ENCODE measurements around the gene CXCL11. TPM values are rescaled to one million over a fixed set of nuclear protein-coding genes. Genes with fewer than 3 reads are reported as not detected.

CXCL11 gene
- not detected for polyA plus RNA-seq (2012; ENCODE audit: low read depth, missing spikeins)

GRCh38 chr4:76035799-76036380 lies at the start of gene CXCL11:
Gene CXCL11, minus strand, starts transcription at chr4:76036070. Its CDS starts 83 bp downstream, at chr4:76035987.
- FAIRE-seq (no peak), DNase-seq (ENCODE audit: insufficient read length, low spot score) (no peak)
- TF ChIP-seq POLR2AphosphoS5 (IDR thresholded peaks at IDR 0.05; ENCODE audit: low read depth, low read length) (no peak), SPI1 (IDR thresholded peaks at IDR 0.05; ENCODE audit: low read depth, low read length) (no peak), POU2F2 (IDR thresholded peaks at IDR 0.05; ENCODE audit: low read depth, low read length) (no peak), TAF1 (IDR thresholded peaks at IDR 0.05; ENCODE audit: low read depth, low read length) (no peak), PAX5 (IDR thresholded peaks at IDR 0.05; ENCODE audit: insufficient read depth, low read length, severe bottlenecking) (no peak), POLR2A (IDR thresholded peaks at IDR 0.05; ENCODE audit: low read depth, low read length) (no peak)

GRCh38 chr4:76084542-76084941 lies 48.7 kb upstream of the CXCL11 start:
- DNase-seq (ENCODE audit: insufficient read length, low spot score) = no peak
- FAIRE-seq = peak; percentile 41
- TF ChIP-seq SPI1 (IDR thresholded peaks at IDR 0.05; ENCODE audit: low read depth, low read length) (no peak), POLR2AphosphoS5 (IDR thresholded peaks at IDR 0.05; ENCODE audit: low read depth, low read length) (no peak), POU2F2 (IDR thresholded peaks at IDR 0.05; ENCODE audit: low read depth, low read length) (no peak), TAF1 (IDR thresholded peaks at IDR 0.05; ENCODE audit: low read depth, low read length) (no peak), PAX5 (IDR thresholded peaks at IDR 0.05; ENCODE audit: insufficient read depth, low read length, severe bottlenecking) (no peak), POLR2A (IDR thresholded peaks at IDR 0.05; ENCODE audit: low read depth, low read length) (no peak)

GRCh38 chr4:76083386-76083988 lies 47.6 kb upstream of the CXCL11 start:
- DNase-seq (ENCODE audit: insufficient read length, low spot score) = no peak
- TF ChIP-seq TAF1 (IDR thresholded peaks at IDR 0.05; ENCODE audit: low read depth, low read length) (no peak), POLR2A (IDR thresholded peaks at IDR 0.05; ENCODE audit: low read depth, low read length) (no peak), SPI1 (IDR thresholded peaks at IDR 0.05; ENCODE audit: low read depth, low read length) (no peak), POU2F2 (IDR thresholded peaks at IDR 0.05; ENCODE audit: low read depth, low read length) (no peak), PAX5 (IDR thresholded peaks at IDR 0.05; ENCODE audit: insufficient read depth, low read length, severe bottlenecking) (no peak)
- FAIRE-seq = no peak

- TF ChIP-seq POLR2A (IDR thresholded peaks at IDR 0.05; ENCODE audit: low read depth, low read length) (no peak), POLR2AphosphoS5 (IDR thresholded peaks at IDR 0.05; ENCODE audit: low read depth, low read length) (no peak), POU2F2 (IDR thresholded peaks at IDR 0.05; ENCODE audit: low read depth, low read length) (no peak), SPI1 (IDR thresholded peaks at IDR 0.05; ENCODE audit: low read depth, low read length) (no peak), PAX5 (IDR thresholded peaks at IDR 0.05; ENCODE audit: insufficient read depth, low read length, severe bottlenecking) (no peak)
- FAIRE-seq (no peak), DNase-seq (ENCODE audit: insufficient read length, low spot score) (no peak)
These were observed 42.3 kb upstream of the CXCL11 start for GRCh38 chr4:76078033-76078613.

GRCh38 chr4:76074993-76075600 lies 39.2 kb upstream of the CXCL11 start:
- no peak for FAIRE-seq
- TF ChIP-seq POLR2A (IDR thresholded peaks at IDR 0.05; ENCODE audit: low read depth, low read length) (no peak), POU2F2 (IDR thresholded peaks at IDR 0.05; ENCODE audit: low read depth, low read length) (no peak), POLR2AphosphoS5 (IDR thresholded peaks at IDR 0.05; ENCODE audit: low read depth, low read length) (no peak), PAX5 (IDR thresholded peaks at IDR 0.05; ENCODE audit: insufficient read depth, low read length, severe bottlenecking) (no peak), TAF1 (IDR thresholded peaks at IDR 0.05; ENCODE audit: low read depth, low read length) (no peak), SPI1 (IDR thresholded peaks at IDR 0.05; ENCODE audit: low read depth, low read length) (no peak)
- no peak for DNase-seq (ENCODE audit: insufficient read length, low spot score)

DNA sequence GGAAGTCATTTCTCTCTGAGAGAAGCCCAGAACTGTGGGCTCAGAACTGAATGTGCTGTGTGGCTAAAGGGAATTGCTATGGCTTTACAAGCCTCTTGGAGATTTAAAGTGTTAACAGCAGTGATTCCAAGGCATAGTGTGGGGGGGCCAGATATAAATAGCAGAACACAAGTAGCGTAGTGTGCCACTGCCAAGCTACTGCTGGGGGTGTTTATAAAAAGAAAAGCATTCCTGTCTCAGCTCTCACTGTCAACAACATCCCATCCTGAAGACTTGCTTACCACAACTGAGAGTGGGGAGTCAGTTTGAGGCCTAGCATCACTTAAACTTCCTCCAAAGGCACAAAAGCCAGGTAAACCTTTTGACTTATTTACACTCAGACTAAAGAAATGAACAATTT lies 38.6 kb upstream of the CXCL11 start, which contains the start of gene ART3:
ART3 (plus strand) TSS at position 242 of the 400 bp plus-strand sequence. CDS start 1,181 bp downstream, outside the sequence.
- DNase-seq (ENCODE audit: insufficient read length, low spot score) (no peak), FAIRE-seq (no peak)
- TF ChIP-seq POU2F2 (IDR thresholded peaks at IDR 0.05; ENCODE audit: low read depth, low read length) (no peak), TAF1 (IDR thresholded peaks at IDR 0.05; ENCODE audit: low read depth, low read length) (no peak), SPI1 (IDR thresholded peaks at IDR 0.05; ENCODE audit: low read depth, low read length) (no peak), POLR2AphosphoS5 (IDR thresholded peaks at IDR 0.05; ENCODE audit: low read depth, low read length) (no peak), PAX5 (IDR thresholded peaks at IDR 0.05; ENCODE audit: insufficient read depth, low read length, severe bottlenecking) (no peak), POLR2A (IDR thresholded peaks at IDR 0.05; ENCODE audit: low read depth, low read length) (no peak)

GRCh38 chr4:76072760-76073159 lies 36.9 kb upstream of the CXCL11 start:
- DNase-seq (ENCODE audit: insufficient read length, low spot score) = no peak
- FAIRE-seq = no peak

GRCh38 chr4:76067652-76068286 lies 31.9 kb upstream of the CXCL11 start:
- peak; percentile 92 for FAIRE-seq

More at GRCh38 chr4:76072760-76073159, 36.9 kb upstream of the CXCL11 start:
- TF ChIP-seq POU2F2 (IDR thresholded peaks at IDR 0.05; ENCODE audit: low read depth, low read length) (no peak), PAX5 (IDR thresholded peaks at IDR 0.05; ENCODE audit: insufficient read depth, low read length, severe bottlenecking) (no peak), POLR2A (IDR thresholded peaks at IDR 0.05; ENCODE audit: low read depth, low read length) (no peak)

DNA sequence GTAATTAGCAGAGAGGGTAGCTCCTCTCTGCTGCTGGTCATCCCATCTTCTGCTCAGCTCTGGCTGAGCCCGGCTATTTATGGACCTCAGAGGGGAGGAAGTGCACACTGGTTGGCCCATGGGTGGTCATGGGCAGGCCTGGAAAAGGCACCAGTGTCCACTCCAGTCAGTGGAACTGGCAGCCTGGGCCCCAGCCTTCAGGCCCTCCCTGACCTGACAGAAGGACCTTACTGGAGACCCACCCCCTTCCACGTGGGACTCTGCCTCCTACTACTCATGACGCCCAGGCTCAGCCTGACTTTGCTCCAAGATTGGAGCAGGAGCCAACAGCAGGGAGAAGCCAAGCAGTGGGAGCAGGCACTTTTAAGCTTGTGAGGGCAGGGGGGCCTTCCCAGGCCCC lies 30.7 kb upstream of the CXCL11 start:
- DNase-seq (ENCODE audit: insufficient read length, low spot score) (no peak), FAIRE-seq (no peak)
- no peak for TF ChIP-seq PAX5 (IDR thresholded peaks at IDR 0.05; ENCODE audit: insufficient read depth, low read length, severe bottlenecking)
- TF ChIP-seq POU2F2 (IDR thresholded peaks at IDR 0.05; ENCODE audit: low read depth, low read length) = no peak
- no peak for TF ChIP-seq TAF1 (IDR thresholded peaks at IDR 0.05; ENCODE audit: low read depth, low read length)
- no peak for TF ChIP-seq POLR2A (IDR thresholded peaks at IDR 0.05; ENCODE audit: low read depth, low read length)
- TF ChIP-seq POLR2AphosphoS5 (IDR thresholded peaks at IDR 0.05; ENCODE audit: low read depth, low read length) = no peak
- TF ChIP-seq SPI1 (IDR thresholded peaks at IDR 0.05; ENCODE audit: low read depth, low read length) = no peak

More at GRCh38 chr4:76067652-76068286, 31.9 kb upstream of the CXCL11 start:
- TF ChIP-seq POLR2AphosphoS5 (IDR thresholded peaks at IDR 0.05; ENCODE audit: low read depth, low read length) = no peak
- no peak for TF ChIP-seq POLR2A (IDR thresholded peaks at IDR 0.05; ENCODE audit: low read depth, low read length)
- TF ChIP-seq PAX5 (IDR thresholded peaks at IDR 0.05; ENCODE audit: insufficient read depth, low read length, severe bottlenecking) = no peak
- TF ChIP-seq POU2F2 (IDR thresholded peaks at IDR 0.05; ENCODE audit: low read depth, low read length) = no peak
- TF ChIP-seq SPI1 (IDR thresholded peaks at IDR 0.05; ENCODE audit: low read depth, low read length) = no peak
- TF ChIP-seq TAF1 (IDR thresholded peaks at IDR 0.05; ENCODE audit: low read depth, low read length) = no peak
- DNase-seq (ENCODE audit: insufficient read length, low spot score) = peak; percentile 32
